CD4-positive, alpha-beta memory T cell (primary cell): ENCODE results near the gene WDR20. TPM values are rescaled to one million over a fixed set of nuclear protein-coding genes. Genes with fewer than 3 reads are reported as not detected.

Experiments used
- polyA plus RNA-seq, 2 donors: library from polyadenylated mRNA; unstranded; fragments of 300-500 nt; fragmentation: Illumina TruSeq; gene quantifications; one replicate each; pipeline ENCODE4 v1.2.3, GENCODE V29; 2021
- total RNA-seq, 2 experiments: library from RNA; stranded (reverse); gene quantifications; one replicate each; pipeline ENCODE4 v1.2.3, GENCODE V29; 2021

Gene WDR20
- total and polyA plus RNA-seq, 4 experiments from 2014 or later, result 18.8 to 57.9 (median 39.6) TPM

Other genes starting within 250 kb of the WDR20 start
- 100 to 1,000 TPM; 314 to 318 TPM for gene DYNC1H1, start 175.3 kb upstream of the WDR20 start, total RNA-seq
- gene DYNC1H1, start 175.3 kb upstream of the WDR20 start, polyA plus RNA-seq, result 10 to 100 TPM; 19.6 to 60.8 TPM
- 100 to 1,000 TPM; 275 to 297 TPM for gene HSP90AA1, start 52.9 kb upstream of the WDR20 start, total RNA-seq
- 100 to 1,000 TPM; 191 to 515 TPM for gene HSP90AA1, start 52.9 kb upstream of the WDR20 start, polyA plus RNA-seq
- 1 to 10 TPM in 1 of 2 experiments, under 1 TPM in 1; 0.73 to 1.3 TPM for gene MOK, start 165.3 kb downstream of the WDR20 start, total RNA-seq
- 1 to 10 TPM in 1 of 2 donors, not detected in 1; 1.4 TPM for gene MOK, start 165.3 kb downstream of the WDR20 start, polyA plus RNA-seq
- 10 to 100 TPM; 19.0 to 21.7 TPM for gene ZNF839, start 179.8 kb downstream of the WDR20 start, total RNA-seq
- 1 to 10 TPM; 4.0 to 6.9 TPM for gene ZNF839, start 179.8 kb downstream of the WDR20 start, polyA plus RNA-seq
- 10 to 100 TPM; 31.5 to 32.3 TPM for gene CINP, start 223.0 kb downstream of the WDR20 start, total RNA-seq
- 10 to 100 TPM; 31.3 to 37.7 TPM for gene CINP, start 223.0 kb downstream of the WDR20 start, polyA plus RNA-seq
- 10 to 100 TPM in 1 of 2 experiments, 1 to 10 TPM in 1; 9.9 to 12.6 TPM for gene TECPR2, start 223.0 kb downstream of the WDR20 start, total RNA-seq
- gene TECPR2, start 223.0 kb downstream of the WDR20 start, polyA plus RNA-seq, result 1 to 10 TPM in 1 of 2 donors, under 1 TPM in 1; 0.89 to 5.6 TPM